GM12878 (cell line): Measurements from ENCODE around the gene CNN1. TPM values are rescaled to one million over a fixed set of nuclear protein-coding genes. Genes with fewer than 3 reads are reported as not detected.

Source experiments
- BACH1 ChIP-seq: fragments of 450-650 bp; IDR thresholded peaks from 2 replicates; pipeline ENCODE4 v1.6.1; 2017; ENCODE audit warnings: mild to moderate bottlenecking, borderline replicate concordance
- BHLHE40 ChIP-seq, 2 experiments: fragments of 450-650 bp in 1 of 2; IDR thresholded peaks; 2 replicates each; pipeline ENCODE4 v1.6.1; 2011 to 2017; ENCODE audit warnings: low read depth in 2 of 2, borderline replicate concordance in 1 of 2, improper control_type of control experiment in 1 of 2, low read length in 1 of 2, mild to moderate bottlenecking in 1 of 2
- CBFB ChIP-seq: IDR thresholded peaks from 2 replicates; pipeline ENCODE4 v1.6.1; 2016; ENCODE audit warnings: antibody characterized with exemption, low read depth
- CHD2 ChIP-seq: IDR thresholded peaks from 2 replicates; pipeline ENCODE4 v1.6.1; 2011; ENCODE audit warnings: low read depth, low read length, improper control_type of control experiment, borderline replicate concordance
- CUX1 ChIP-seq: IDR thresholded peaks from 2 replicates; pipeline ENCODE4 v1.6.1; 2012; ENCODE audit warnings: improper control_type of control experiment, low read depth, low read length; ENCODE audit not compliant: insufficient replicate concordance
- E2F8 ChIP-seq: fragments of 450-650 bp; IDR thresholded peaks from 2 replicates; pipeline ENCODE4 v1.6.1; 2018; ENCODE audit warnings: mild to moderate bottlenecking, low read depth, moderate library complexity; ENCODE audit not compliant: partially characterized antibody
- EP300 ChIP-seq, 2 experiments: fragments of 150-350 bp in 1 of 2; IDR thresholded peaks; 2 replicates each; pipeline ENCODE4 v1.6.1; 2011 to 2012; ENCODE audit warnings: low read depth in 2 of 2, low read length in 2 of 2, borderline replicate concordance in 1 of 2, improper control_type of control experiment in 1 of 2, inconsistent platforms in 1 of 2; ENCODE audit not compliant: control insufficient read depth in 1 of 2
- FOXM1 ChIP-seq: IDR thresholded peaks from 2 replicates; pipeline ENCODE4 v1.6.1; 2012; ENCODE audit warnings: low read depth, mild to moderate bottlenecking, inconsistent platforms, low read length, moderate library complexity
- HDAC6 ChIP-seq: fragments of 200-600 bp; sonication (generic); IDR thresholded peaks from one replicate; pipeline ENCODE4 v1.8.0; 2017; ENCODE audit warnings: antibody characterized with exemption; ENCODE audit not compliant: unreplicated experiment
- KDM1A ChIP-seq: fragments of 200-600 bp; sonication (generic); IDR thresholded peaks from 2 replicates; pipeline ENCODE4 v1.6.1; 2016; ENCODE audit warnings: borderline replicate concordance
- MTA2 ChIP-seq: fragments of 450-650 bp; IDR thresholded peaks from 2 replicates; pipeline ENCODE4 v1.6.1; 2016; ENCODE audit warnings: low read depth, mild to moderate bottlenecking, moderate library complexity
- MTA3 ChIP-seq: IDR thresholded peaks from 2 replicates; pipeline ENCODE4 v1.6.1; 2012; ENCODE audit warnings: low read length, inconsistent platforms, borderline replicate concordance
- NR2F1 ChIP-seq: fragments of 450-650 bp; conservative IDR thresholded peaks from 2 replicates; pipeline ENCODE4 v1.6.1; 2017; ENCODE audit warnings: mild to moderate bottlenecking
- PKNOX1 ChIP-seq: fragments of 450-650 bp; IDR thresholded peaks from 2 replicates; pipeline ENCODE4 v1.6.1; 2016; ENCODE audit warnings: mild to moderate bottlenecking
- POLR2AphosphoS5 ChIP-seq: IDR thresholded peaks from 2 replicates; pipeline ENCODE4 v1.6.1; 2011; ENCODE audit warnings: mild to moderate bottlenecking, low read length, inconsistent platforms
- RAD21 ChIP-seq: IDR thresholded peaks from 2 replicates; pipeline ENCODE4 v1.6.1; 2011; ENCODE audit warnings: mild to moderate bottlenecking, low read depth, low read length, moderate library complexity; ENCODE audit not compliant: insufficient read depth
- RB1 ChIP-seq: fragments of 450-650 bp; formaldehyde crosslinking; IDR thresholded peaks from 2 replicates; pipeline ENCODE4 v1.6.1; 2017; ENCODE audit warnings: mild to moderate bottlenecking, borderline replicate concordance
- SIN3A ChIP-seq: IDR thresholded peaks from 2 replicates; pipeline ENCODE4 v1.6.1; 2012; ENCODE audit warnings: low read depth, low read length, improper control_type of control experiment
- SMAD1 ChIP-seq: fragments of 450-650 bp; IDR thresholded peaks from 2 replicates; pipeline ENCODE4 v1.6.1; 2018; ENCODE audit warnings: mild to moderate bottlenecking, low read depth; ENCODE audit not compliant: partially characterized antibody
- SP1 ChIP-seq: IDR thresholded peaks from one replicate; pipeline ENCODE4 v1.6.1; 2011; ENCODE audit warnings: low read depth, low read length
- TARDBP ChIP-seq: IDR thresholded peaks from 2 replicates; pipeline ENCODE4 v1.6.1; 2016; ENCODE audit warnings: borderline replicate concordance
- ZSCAN29 ChIP-seq: fragments of 450-650 bp; IDR thresholded peaks from 2 replicates; pipeline ENCODE4 v1.6.1; 2017; ENCODE audit warnings: mild to moderate bottlenecking, moderate library complexity
- ZZZ3 ChIP-seq: IDR thresholded peaks from 2 replicates; pipeline ENCODE4 v1.6.1; 2011; ENCODE audit warnings: low read depth; ENCODE audit not compliant: control insufficient read depth, insufficient read length
- polyA plus RNA-seq, 11 experiments: library from polyadenylated mRNA; depleted of rRNA in 4 of 11; unstranded in 6 of 11; stranded (reverse) in 5 of 11; fragments of >200 nt; fragmentation: Nextera tagmentation in 4 of 11; fragmentation: Illumina TruSeq in 1 of 11; extraction: Ambion mirVana in 4 of 11; extraction: Trizol in 1 of 11; gene quantifications; 1 replicate in 1 of 11; 2 replicates in 10 of 11; pipeline versions ENCODE4 v1.2.1 to v1.2.3, GENCODE V29; 2011 to 2016; ENCODE audit warnings: inconsistent platforms in 2 of 11, missing spikeins in 2 of 11, low read depth in 1 of 11
- total RNA-seq, 4 experiments: library from RNA; depleted of rRNA in 3 of 4; stranded (reverse); fragments of >200 nt in 3 of 4; fragmentation: Illumina TruSeq in 1 of 4; extraction: Trizol in 1 of 4; gene quantifications; 2 replicates each; pipeline versions ENCODE4 v1.2.1 to v1.2.3, GENCODE V29; 2013 to 2021

CNN1 gene
- total and polyA plus RNA-seq, 10 of the 15 experiments (the other 5 are each of a cell fraction or from before 2014, with no cell fraction given): 0.03 to 0.58 (median 0.22) TPM; not detected in 1

- TF ChIP-seq CUX1: no peak
- no peak for TF ChIP-seq MTA3
- TF ChIP-seq BACH1: no peak
- no peak for TF ChIP-seq CBFB
- TF ChIP-seq FOXM1: no peak
- no peak for TF ChIP-seq ZZZ3
- TF ChIP-seq SP1: peak; percentile 58
- TF ChIP-seq SMAD1: no peak
- peak; percentile 63 to 78; a peak in 3 of 4 replicates for TF ChIP-seq BHLHE40 (IDR thresholded peaks at IDR 0.05; ENCODE audit: borderline replicate concordance in 1 of 2, low read depth in 2 of 2, low read length in 1 of 2)
- TF ChIP-seq E2F8: no peak
- TF ChIP-seq EP300 (IDR thresholded peaks at IDR 0.05; ENCODE audit: borderline replicate concordance in 1 of 2, control insufficient read depth in 1 of 2, low read depth in 2 of 2, low read length in 2 of 2): peak; percentile 77 to 81; a peak in 3 of 4 replicates
- TF ChIP-seq RAD21: no peak
- peak; percentile 68; the same call in 1 of the 2 replicates for TF ChIP-seq CHD2
- TF ChIP-seq NR2F1: peak; percentile 93
- peak; percentile 63; the same call in 1 of the 2 replicates for TF ChIP-seq MTA2
- no peak for TF ChIP-seq RB1
- TF ChIP-seq POLR2AphosphoS5: no peak
- TF ChIP-seq SIN3A: no peak
- TF ChIP-seq HDAC6: no peak
- no peak for TF ChIP-seq ZSCAN29
- no peak for TF ChIP-seq TARDBP
- TF ChIP-seq KDM1A: no peak
- TF ChIP-seq PKNOX1: peak; percentile 60; the same call in 1 of the 2 replicates
These were observed 36.0 kb downstream of the CNN1 start (continued) for GRCh38 chr19:11574689-11575088.
